Heart right ventricle (tissue), 16 donors: ENCODE results near the gene TAGLN2. TPM values are rescaled to one million over a fixed set of nuclear protein-coding genes. Genes with fewer than 3 reads are reported as not detected.
"Not testable (repeated sequence)": the region's sequence is repeated elsewhere in the genome, so short reads cannot be mapped to it uniquely, and the experiment has no call there.

Experiments used
- ATAC-seq, 8 donors: fragments of 200-7000 bp; cut with Tn5 transposase; one replicate each; pipeline ENCODE4 v1.9.1; 2020; ENCODE audit warnings: mild to moderate bottlenecking in 8 of 8, moderate library complexity in 8 of 8, moderate number of reproducible peaks in 1 of 8
- DNase-seq, 2 donors: peaks; one replicate each; pipeline ENCODE4 v3.0.0-alpha.2; 2020
- H3K27ac ChIP-seq, 10 donors: fragments of 200-600 bp; sonication (generic) in 2 of 10; one replicate each; pipeline versions ENCODE4 v1.5.0 to v1.8.0; 2020 to 2022; ENCODE audit warnings: mild to moderate bottlenecking in 3 of 10
- H3K27me3 ChIP-seq, 7 donors: fragments of 200-600 bp; one replicate each; pipeline ENCODE4 v1.8.0; 2021 to 2022; ENCODE audit warnings: mild to moderate bottlenecking in 2 of 7
- H3K36me3 ChIP-seq, 9 donors: fragments of 200-600 bp; sonication (generic) in 1 of 9; one replicate each; pipeline versions ENCODE4 v1.5.0 to v1.8.0; 2020 to 2022; ENCODE audit warnings: mild to moderate bottlenecking in 2 of 9
- H3K4me1 ChIP-seq, 9 donors: fragments of 200-600 bp; sonication (generic) in 1 of 9; one replicate each; pipeline versions ENCODE4 v1.5.0 to v1.8.0; 2020 to 2022; ENCODE audit warnings: mild to moderate bottlenecking in 4 of 9
- H3K4me3 ChIP-seq, 10 donors: fragments of 200-600 bp; sonication (generic) in 2 of 10; one replicate each; pipeline versions ENCODE4 v1.5.0 to v1.8.0; 2020 to 2022; ENCODE audit warnings: mild to moderate bottlenecking in 7 of 10, moderate library complexity in 2 of 10
- H3K9me3 ChIP-seq, 11 donors: fragments of 200-600 bp in 10 of 11; sonication (generic) in 2 of 11; one replicate each; pipeline versions ENCODE4 v1.5.0 to v1.8.0; 2013 to 2022; ENCODE audit warnings: mild to moderate bottlenecking in 2 of 11, control low read depth in 1 of 11, moderate library complexity in 1 of 11
- WGBS, 2 donors: extraction: QIAGEN DNeasy Blood & Tissue Kit; methylation state at CpG; one replicate each; pipeline ENCODE4 v1.1.7; 2013; ENCODE audit warnings: inconsistent platforms in 1 of 2; 5-methylcytosine and 5-hydroxymethylcytosine counted together
- intact Hi-C, 10 donors: fragments of 100-400 bp; cut with DNase I; formaldehyde crosslinking; loops; one replicate each; pipeline versions ENCODE4 v1.11.1 to v1.14.2; 2022
- polyA plus RNA-seq, 2 donors: library from polyadenylated mRNA; stranded (reverse); fragments of 200-250 nt; gene quantifications; one replicate each; pipeline ENCODE4 v1.2.3, GENCODE V29; 2013
- total RNA-seq, 10 donors: library from RNA; stranded (reverse); fragmentation: NEBNext Ultra II Directional in 3 of 10; extraction: Animal tissue kit (Norgen Biotek cat#: 25700) in 3 of 10; gene quantifications; one replicate each; pipeline versions ENCODE4 v1.2.1 to v1.2.4, GENCODE V29; 2021 to 2023
- TF ChIP-seq, protein P1 (sequence below), 9 donors: fragments of 200-600 bp; sonication (generic) in 2 of 9; IDR thresholded peaks; one replicate each; pipeline versions ENCODE4 v1.5.0 to v1.8.0; 2021 to 2022; ENCODE audit warnings: antibody characterized with exemption in 9 of 9, mild to moderate bottlenecking in 5 of 9, moderate library complexity in 1 of 9
- donor health status: Arrhythmogenic right ventricular cardiomyopathy.
- donor health status: ischemic (EF 13 %, LVEDD 7.1; RV severe dilation, severe dysfunction).
- donor health status: healthy with polysubstance abuse.
- donor health status: DM: no; HTN: yes; CAD: no.
- donor health status: DM: no; HTN: no; CAD: no.
- donor health status: ischemic (EF 25% LVEDD 6.9; RV normal size, moderate dysfunction).
- donor health status: ischemic (EF 25% LVEDD 5.7; RV mildly dilated, moderate dysfunction).
- donor health status: healthy.
- donor health status: DM: yes; HTN: yes; CAD: no.
- donor health status: Ischemic cardiomyopathy.
- donor health status: ischemic (EF 35%, LVEDD 5.7; RV mildly dilated, moderate dysfunction).
- donor health status: nonischemic (EF 11% LVEDD 7.7; RV severe dilation, severe dysfunction).
- donor health status: DM: yes; HTN: yes; CAD: no.
- donor health status: PGD.
- donor health status: ischemic (EF 29% LVEDD 5.4; RV normal size, mild dysfunction).
- donor health status: nonischemic (EF 23%, LVEDD 6.1; RV moderate dilation, normal function).

The TAGLN2 gene
- total and polyA plus RNA-seq, 12 donors, result 65.9 to 283 (median 103) TPM

GRCh38 chr1:159908031-159908940 lies 17.0 kb downstream of the TAGLN2 start:
- no peak overlapping the region for H3K4me3 ChIP-seq
- H3K27ac ChIP-seq, result peak overlapping the region in 1 of 10 donors; percentile 8
- 83 to 86% methylated on average over 9 of the region's 9 CpGs for WGBS, 2 donors
- ATAC-seq (no peak), DNase-seq (no peak)
- TF ChIP-seq, protein P1, sequence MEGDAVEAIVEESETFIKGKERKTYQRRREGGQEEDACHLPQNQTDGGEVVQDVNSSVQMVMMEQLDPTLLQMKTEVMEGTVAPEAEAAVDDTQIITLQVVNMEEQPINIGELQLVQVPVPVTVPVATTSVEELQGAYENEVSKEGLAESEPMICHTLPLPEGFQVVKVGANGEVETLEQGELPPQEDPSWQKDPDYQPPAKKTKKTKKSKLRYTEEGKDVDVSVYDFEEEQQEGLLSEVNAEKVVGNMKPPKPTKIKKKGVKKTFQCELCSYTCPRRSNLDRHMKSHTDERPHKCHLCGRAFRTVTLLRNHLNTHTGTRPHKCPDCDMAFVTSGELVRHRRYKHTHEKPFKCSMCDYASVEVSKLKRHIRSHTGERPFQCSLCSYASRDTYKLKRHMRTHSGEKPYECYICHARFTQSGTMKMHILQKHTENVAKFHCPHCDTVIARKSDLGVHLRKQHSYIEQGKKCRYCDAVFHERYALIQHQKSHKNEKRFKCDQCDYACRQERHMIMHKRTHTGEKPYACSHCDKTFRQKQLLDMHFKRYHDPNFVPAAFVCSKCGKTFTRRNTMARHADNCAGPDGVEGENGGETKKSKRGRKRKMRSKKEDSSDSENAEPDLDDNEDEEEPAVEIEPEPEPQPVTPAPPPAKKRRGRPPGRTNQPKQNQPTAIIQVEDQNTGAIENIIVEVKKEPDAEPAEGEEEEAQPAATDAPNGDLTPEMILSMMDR (IDR thresholded peaks at IDR 0.05), result no peak
- peaks cover 0 to 13% (median 0%) of the 10 kb centered on the region in 11 donors for H3K9me3 ChIP-seq
- peaks cover 2 to 37% (median 27%) of the 10 kb centered on the region in 9 donors for H3K4me1 ChIP-seq
- intact Hi-C loops, result no loop called here
- H3K27me3 ChIP-seq, result no peaks in the 10 kb centered on the region
- H3K36me3 ChIP-seq, result no peaks in the 10 kb centered on the region

GRCh38 chr1:159906960-159907359 lies 18.3 kb downstream of the TAGLN2 start:
- DNase-seq (no peak), ATAC-seq (no peak)
- peaks cover 2 to 28% (median 22%) of the 10 kb centered on the region in 9 donors for H3K4me1 ChIP-seq
- intact Hi-C loops, result no loop called here
- no peak overlapping the region for H3K27ac ChIP-seq
- H3K4me3 ChIP-seq, result no peak overlapping the region
- no peaks in the 10 kb centered on the region for H3K27me3 ChIP-seq
- 76 to 83% methylated on average over 1 of the region's 1 CpG for WGBS, 2 donors
- no peaks in the 10 kb centered on the region for H3K36me3 ChIP-seq
- H3K9me3 ChIP-seq, result peaks cover 0 to 14% (median 0%) of the 10 kb centered on the region in 11 donors
- TF ChIP-seq, protein P1 (IDR thresholded peaks at IDR 0.05), result no peak

- H3K36me3 ChIP-seq, DNase-seq, ATAC-seq, H3K4me3 ChIP-seq, H3K27me3 ChIP-seq, intact Hi-C loops, H3K27ac ChIP-seq: not testable (repeated sequence)
- Histone ChIP-seq H3K9me3 (peaks cover 0 to 14% (median 0%) of the 10 kb centered on the region in 11 donors), H3K4me1 (peaks cover 0 to 20% (median 13%) of the 10 kb centered on the region in 9 donors)
- 85 to 88% methylated on average over 3 of the region's 3 CpGs for WGBS, 2 donors
Observed at GRCh38 chr1:159904036-159904435, 21.3 kb downstream of the TAGLN2 start.

GRCh38 chr1:159902541-159902940 lies 22.8 kb downstream of the TAGLN2 start:
- Histone ChIP-seq H3K36me3 (no peaks in the 10 kb centered on the region), H3K9me3 (peaks cover 0 to 14% (median 0%) of the 10 kb centered on the region in 11 donors), H3K4me1 (peaks cover 0 to 26% (median 13%) of the 10 kb centered on the region in 9 donors), H3K27me3 (peaks cover 0 to 4% (median 0%) of the 10 kb centered on the region in 7 donors), H3K4me3 (no peak overlapping the region), H3K27ac (no peak overlapping the region)
- intact Hi-C loops, result no loop called here
- 98 to 99% methylated on average over 3 of the region's 3 CpGs for WGBS, 2 donors
- ATAC-seq, result no peak
- TF ChIP-seq, protein P1 (IDR thresholded peaks at IDR 0.05), result no peak
- DNase-seq, result no peak
